GM12872 (cell line): ENCODE measurements around the gene PTPRN2.

Experiments used
- TF ChIP-seq, protein P1 (sequence below): IDR thresholded peaks from 3 replicates; pipeline ENCODE4 v1.5.1; 2011; ENCODE audit warnings: low read depth, mild to moderate bottlenecking, low read length, moderate library complexity; ENCODE audit not compliant: insufficient read depth

The PTPRN2 gene

DNA sequence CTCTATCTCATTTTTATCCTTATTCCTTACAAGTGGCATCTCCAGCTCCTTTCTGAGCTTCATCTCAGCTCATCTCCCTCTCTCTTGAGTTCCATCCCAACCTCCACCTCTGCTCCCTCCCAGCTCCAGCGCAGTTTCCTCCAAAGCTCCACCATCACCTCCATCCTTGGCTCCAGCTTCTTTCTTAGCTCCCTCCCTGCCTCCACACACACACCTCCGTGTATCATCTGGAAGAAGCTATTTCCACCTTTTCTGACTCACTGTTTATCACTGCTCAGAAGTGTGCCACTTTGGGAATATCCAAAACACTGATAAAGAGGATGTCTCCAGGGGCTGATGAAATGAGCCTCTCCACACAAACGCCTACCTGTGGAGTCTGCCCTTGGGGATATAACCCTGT is 481.4 kb downstream of the PTPRN2 start:
- TF ChIP-seq, protein P1, sequence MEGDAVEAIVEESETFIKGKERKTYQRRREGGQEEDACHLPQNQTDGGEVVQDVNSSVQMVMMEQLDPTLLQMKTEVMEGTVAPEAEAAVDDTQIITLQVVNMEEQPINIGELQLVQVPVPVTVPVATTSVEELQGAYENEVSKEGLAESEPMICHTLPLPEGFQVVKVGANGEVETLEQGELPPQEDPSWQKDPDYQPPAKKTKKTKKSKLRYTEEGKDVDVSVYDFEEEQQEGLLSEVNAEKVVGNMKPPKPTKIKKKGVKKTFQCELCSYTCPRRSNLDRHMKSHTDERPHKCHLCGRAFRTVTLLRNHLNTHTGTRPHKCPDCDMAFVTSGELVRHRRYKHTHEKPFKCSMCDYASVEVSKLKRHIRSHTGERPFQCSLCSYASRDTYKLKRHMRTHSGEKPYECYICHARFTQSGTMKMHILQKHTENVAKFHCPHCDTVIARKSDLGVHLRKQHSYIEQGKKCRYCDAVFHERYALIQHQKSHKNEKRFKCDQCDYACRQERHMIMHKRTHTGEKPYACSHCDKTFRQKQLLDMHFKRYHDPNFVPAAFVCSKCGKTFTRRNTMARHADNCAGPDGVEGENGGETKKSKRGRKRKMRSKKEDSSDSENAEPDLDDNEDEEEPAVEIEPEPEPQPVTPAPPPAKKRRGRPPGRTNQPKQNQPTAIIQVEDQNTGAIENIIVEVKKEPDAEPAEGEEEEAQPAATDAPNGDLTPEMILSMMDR = no peak

DNA sequence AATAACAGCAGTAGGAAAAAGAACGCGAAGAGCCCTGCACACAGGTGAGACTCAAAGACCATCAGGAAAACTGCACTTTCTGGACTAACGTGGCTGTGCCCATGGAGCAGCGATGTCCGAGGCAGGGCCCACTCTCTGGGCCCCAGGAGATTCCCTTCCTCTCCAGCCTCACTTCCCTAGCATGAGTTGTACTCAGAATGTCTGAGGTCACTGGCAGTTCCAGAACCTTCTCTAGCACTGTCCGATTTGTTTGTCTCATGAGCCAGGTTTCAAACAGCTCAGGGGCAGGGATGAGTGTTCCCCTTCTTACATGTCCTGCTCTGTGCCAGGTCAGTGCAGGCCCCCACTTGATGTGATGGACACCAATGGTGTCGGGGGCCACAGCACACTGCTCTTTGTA is 484.2 kb downstream of the PTPRN2 start:
- TF ChIP-seq, protein P1 = no peak

DNA sequence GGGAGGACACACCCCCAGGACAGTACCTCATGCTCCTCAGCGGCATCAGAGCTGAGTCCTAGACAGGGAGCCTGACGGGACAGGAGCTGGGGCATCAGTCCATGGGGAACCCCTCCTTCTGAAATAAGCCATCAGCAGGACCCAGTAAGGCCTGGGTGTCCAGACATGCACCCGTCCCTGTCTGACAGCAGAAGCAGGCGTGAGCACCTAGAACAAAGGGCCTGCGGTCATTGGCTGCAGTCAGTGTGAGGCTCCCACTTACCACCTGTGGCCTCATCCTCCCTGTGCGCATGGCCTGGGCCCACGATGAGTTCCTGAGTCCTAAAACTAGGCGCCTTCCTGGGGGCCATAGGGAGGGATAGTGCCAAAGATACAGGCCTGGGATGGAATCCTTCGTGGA is 484.7 kb downstream of the PTPRN2 start:
- TF ChIP-seq, protein P1 = no peak

DNA sequence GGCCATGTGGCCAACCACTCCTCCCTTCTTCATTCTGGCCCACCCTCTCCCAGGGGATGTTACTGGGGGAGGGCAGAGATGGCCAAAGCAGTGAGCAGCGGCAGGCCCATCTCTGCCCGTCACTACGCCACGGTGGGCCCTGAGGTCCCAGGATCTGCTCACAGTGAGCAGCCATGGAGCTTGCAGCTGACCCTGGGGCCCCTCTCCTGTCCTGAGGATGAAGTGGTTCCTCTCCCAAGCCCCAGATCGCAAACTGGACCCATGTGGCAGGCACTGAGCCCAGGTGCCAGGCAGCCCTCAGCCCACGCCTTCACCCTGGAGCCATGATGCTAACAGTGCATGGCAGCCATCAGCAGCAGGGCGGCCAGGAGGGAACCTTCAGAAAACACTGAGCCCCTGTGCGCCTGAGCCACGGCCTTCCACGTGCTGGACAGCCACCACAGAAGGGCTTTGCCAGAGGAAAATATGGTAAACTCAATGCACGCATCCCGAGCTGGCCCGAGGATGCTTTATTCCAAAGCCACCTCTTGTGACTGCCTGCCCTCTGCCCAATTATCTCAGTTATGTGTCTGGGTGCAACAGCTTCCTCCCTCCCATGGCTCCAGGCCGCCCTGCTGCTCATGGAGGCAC is 485.7 kb downstream of the PTPRN2 start:
- TF ChIP-seq, protein P1 = no peak

DNA sequence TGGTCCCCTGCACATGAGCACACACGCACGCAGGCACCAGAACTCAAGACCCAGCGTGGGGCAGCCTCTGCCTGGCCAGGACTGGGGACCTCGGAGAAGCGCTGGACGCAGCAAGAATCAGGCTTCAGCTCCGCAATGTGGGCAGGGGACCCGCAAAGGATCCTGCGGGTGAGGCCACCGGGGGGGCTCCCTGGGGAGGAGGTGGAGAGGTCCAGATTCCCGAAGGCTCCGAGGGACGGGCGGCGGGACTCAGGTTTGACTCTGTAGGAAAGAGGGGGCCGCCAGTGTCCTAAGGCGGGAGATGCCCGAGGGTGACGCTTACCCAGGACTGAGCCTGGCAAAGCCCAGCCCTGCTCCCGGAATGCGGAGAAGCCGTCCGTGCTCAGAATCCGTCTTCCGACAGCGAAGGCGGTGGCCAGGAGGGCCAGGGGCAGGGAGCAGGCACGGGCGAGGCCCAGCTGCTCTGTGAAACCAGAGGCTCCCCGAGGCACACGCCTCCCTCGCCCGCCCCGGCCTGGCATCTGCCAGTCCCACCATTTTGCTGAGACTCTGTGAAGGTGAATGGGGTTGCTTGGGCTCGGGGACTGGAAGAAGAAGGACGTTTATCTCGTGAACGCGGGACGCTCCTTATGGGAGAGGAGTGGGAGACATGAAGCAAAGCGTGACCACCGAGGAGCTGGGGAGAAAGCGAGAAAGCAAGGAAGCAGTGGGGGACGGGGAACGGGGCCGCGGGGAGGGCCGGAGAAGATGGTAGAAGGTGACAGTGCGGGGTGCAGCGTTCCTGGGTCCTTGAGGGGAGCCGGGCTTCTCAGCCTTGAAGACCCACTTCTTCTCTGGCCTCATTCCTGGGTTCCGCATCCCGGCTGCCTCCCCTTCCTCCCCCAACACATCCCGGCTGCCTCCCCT is 489.2 kb downstream of the PTPRN2 start:
- TF ChIP-seq, protein P1 = no peak

DNA sequence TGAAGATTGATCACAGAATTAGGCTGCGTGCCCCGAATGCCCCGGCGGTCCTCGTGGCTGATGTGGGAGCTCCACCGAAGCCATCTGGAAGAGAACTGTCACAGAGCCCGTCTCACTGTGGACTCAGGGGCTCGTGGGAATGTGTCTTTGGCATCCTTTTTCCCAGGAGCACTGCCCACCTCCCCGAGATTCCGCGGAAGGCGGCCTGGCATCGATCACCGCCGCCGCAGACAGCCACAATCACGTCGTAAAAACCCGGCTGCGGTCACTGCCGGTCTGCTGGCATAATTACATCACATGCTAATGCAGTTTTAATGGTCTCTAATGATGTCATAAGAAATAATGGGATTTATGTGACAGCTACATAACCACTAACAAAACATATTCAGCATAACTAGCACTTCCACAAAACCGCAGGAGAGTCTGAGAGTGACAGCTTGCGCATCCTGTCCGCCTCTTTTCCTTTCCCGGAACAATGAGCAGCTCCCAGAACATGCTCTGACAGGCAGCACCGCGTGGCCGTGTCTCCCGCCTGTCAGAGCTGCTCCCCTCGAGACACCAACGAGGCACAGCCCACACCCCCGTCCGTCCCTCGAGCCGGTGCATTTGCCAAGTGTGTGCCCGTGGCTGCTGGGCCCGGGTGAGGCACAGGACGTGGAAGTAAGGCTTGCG is 490.0 kb downstream of the PTPRN2 start:
- TF ChIP-seq, protein P1 = no peak

DNA sequence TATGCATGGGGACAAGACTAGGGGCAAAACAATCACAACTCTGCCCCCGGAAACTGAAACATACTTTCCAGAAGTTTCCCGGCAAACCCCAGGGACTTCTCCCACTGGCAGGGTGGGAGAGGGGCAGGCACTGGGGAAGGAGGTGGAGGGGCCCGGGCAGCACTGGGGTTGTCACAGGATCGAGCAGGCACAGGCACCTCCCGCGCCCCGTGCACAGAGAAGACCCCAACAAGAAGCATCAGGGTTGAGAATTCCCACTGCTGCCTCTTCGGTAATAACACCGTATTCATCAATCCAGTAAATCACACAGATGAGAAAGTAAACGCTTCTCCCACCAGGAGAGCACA is 490.5 kb downstream of the PTPRN2 start:
- TF ChIP-seq, protein P1 = no peak
